Panc1 (cell line): Measurements from ENCODE around the gene FAM107A.
A peak's percentile ranks its signal among the peaks of the same experiment; 100 is the strongest.

Experiments
- POLR2AphosphoS5 ChIP-seq: IDR thresholded peaks from 2 replicates; pipeline ENCODE4 v1.6.1; 2012; ENCODE audit warnings: mild to moderate bottlenecking, low read depth, low read length, moderate library complexity
- SIN3A ChIP-seq: IDR thresholded peaks from 2 replicates; pipeline ENCODE4 v1.6.1; 2012; ENCODE audit warnings: low read depth, mild to moderate bottlenecking, low read length, moderate library complexity, borderline replicate concordance; ENCODE audit not compliant: insufficient read depth
- TCF7L2 ChIP-seq: IDR thresholded peaks from 2 replicates; pipeline ENCODE4 v1.6.1; 2011; ENCODE audit warnings: mild to moderate bottlenecking, low read depth, low read length, inconsistent platforms
- TF ChIP-seq, protein P1 (sequence below): fragments of 450-650 bp; IDR thresholded peaks from 2 replicates; pipeline ENCODE4 v1.5.1; 2017; ENCODE audit warnings: mild to moderate bottlenecking
- TF ChIP-seq, protein P2 (sequence below), 2 experiments: IDR thresholded peaks; 2 replicates each; pipeline ENCODE4 v1.6.1; 2011 to 2012; ENCODE audit warnings: low read depth in 2 of 2, control low read depth in 1 of 2, low read length in 1 of 2, mild to moderate bottlenecking in 1 of 2, moderate library complexity in 1 of 2; ENCODE audit not compliant: insufficient read depth in 1 of 2

DNA sequence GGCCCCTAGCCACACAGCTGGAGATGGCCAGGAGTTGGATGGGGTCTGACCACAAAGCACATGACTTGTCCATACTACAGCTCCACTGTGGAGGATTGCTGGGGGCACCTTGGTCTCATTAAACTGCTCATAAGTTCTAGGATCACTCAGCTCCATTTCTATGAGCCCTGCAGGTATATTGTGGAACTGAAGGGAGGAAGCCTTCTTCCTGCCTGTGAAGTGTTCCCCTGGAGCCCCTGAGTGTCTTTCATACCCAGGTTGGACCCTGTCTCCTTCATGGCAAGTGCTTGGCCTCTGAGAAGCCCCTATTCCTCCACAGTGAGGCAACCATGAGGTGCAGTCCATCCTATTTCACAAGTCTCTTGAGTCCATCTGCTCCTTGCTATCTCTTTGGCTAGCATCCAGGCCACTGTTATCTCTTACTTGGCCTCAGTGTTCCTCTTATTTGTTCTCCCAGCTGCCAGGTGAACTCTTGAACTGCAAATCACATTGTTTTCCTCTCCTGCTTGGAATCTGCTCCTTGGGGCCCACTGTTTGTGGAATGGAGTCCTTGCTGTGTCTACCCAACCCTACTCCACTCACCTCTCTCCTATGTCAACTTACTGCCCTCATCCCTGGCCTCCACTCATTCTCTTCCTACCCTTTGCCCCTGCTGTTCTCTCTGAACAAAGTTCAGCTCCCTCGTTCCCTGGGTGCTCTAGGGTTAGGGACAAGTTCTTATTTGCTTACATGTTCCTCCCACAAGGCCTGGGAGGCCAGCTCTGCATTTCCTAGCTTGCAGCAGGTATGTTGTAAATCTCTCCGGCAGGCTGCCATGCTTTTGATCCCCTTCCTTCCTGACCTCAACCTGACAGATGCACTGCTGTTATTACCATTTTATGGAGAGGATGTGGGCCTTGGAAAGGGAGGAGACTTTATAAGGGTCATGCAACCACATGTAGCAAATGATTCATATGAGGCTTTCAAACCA is 41.4 kb downstream of the FAM107A start:
- TF ChIP-seq, protein P1, sequence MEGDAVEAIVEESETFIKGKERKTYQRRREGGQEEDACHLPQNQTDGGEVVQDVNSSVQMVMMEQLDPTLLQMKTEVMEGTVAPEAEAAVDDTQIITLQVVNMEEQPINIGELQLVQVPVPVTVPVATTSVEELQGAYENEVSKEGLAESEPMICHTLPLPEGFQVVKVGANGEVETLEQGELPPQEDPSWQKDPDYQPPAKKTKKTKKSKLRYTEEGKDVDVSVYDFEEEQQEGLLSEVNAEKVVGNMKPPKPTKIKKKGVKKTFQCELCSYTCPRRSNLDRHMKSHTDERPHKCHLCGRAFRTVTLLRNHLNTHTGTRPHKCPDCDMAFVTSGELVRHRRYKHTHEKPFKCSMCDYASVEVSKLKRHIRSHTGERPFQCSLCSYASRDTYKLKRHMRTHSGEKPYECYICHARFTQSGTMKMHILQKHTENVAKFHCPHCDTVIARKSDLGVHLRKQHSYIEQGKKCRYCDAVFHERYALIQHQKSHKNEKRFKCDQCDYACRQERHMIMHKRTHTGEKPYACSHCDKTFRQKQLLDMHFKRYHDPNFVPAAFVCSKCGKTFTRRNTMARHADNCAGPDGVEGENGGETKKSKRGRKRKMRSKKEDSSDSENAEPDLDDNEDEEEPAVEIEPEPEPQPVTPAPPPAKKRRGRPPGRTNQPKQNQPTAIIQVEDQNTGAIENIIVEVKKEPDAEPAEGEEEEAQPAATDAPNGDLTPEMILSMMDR: no peak
- TF ChIP-seq, protein P2, sequence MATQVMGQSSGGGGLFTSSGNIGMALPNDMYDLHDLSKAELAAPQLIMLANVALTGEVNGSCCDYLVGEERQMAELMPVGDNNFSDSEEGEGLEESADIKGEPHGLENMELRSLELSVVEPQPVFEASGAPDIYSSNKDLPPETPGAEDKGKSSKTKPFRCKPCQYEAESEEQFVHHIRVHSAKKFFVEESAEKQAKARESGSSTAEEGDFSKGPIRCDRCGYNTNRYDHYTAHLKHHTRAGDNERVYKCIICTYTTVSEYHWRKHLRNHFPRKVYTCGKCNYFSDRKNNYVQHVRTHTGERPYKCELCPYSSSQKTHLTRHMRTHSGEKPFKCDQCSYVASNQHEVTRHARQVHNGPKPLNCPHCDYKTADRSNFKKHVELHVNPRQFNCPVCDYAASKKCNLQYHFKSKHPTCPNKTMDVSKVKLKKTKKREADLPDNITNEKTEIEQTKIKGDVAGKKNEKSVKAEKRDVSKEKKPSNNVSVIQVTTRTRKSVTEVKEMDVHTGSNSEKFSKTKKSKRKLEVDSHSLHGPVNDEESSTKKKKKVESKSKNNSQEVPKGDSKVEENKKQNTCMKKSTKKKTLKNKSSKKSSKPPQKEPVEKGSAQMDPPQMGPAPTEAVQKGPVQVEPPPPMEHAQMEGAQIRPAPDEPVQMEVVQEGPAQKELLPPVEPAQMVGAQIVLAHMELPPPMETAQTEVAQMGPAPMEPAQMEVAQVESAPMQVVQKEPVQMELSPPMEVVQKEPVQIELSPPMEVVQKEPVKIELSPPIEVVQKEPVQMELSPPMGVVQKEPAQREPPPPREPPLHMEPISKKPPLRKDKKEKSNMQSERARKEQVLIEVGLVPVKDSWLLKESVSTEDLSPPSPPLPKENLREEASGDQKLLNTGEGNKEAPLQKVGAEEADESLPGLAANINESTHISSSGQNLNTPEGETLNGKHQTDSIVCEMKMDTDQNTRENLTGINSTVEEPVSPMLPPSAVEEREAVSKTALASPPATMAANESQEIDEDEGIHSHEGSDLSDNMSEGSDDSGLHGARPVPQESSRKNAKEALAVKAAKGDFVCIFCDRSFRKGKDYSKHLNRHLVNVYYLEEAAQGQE (IDR thresholded peaks at IDR 0.05; ENCODE audit: insufficient read depth in 1 of 2, low read depth in 2 of 2, low read length in 1 of 2): no peak
- no peak for TF ChIP-seq SIN3A
- no peak for TF ChIP-seq POLR2AphosphoS5
- TF ChIP-seq TCF7L2: peak; percentile 96
